Measurements from ENCODE around the gene CORO6. TPM values are rescaled to one million over a fixed set of nuclear protein-coding genes. Genes with fewer than 3 reads are reported as not detected.

The CORO6 gene
- total and polyA plus RNA-seq, 2 of the 13 experiments (the other 11 are each of a cell fraction or from before 2014, with no cell fraction given): 0.42 to 0.82 TPM

- TF ChIP-seq IKZF5 (CRISPR knock-in tag; IDR thresholded peaks at IDR 0.05) (peak; percentile 85), RNF219 (CRISPR knock-in tag; IDR thresholded peaks at IDR 0.05) (no peak), KDM5B (CRISPR knock-in tag; IDR thresholded peaks at IDR 0.05; ENCODE audit: borderline replicate concordance) (peak; percentile 76; the same call in 1 of the 2 replicates), ATM (IDR thresholded peaks at IDR 0.05; ENCODE audit: borderline replicate concordance) (no peak), FOXP1 (IDR thresholded peaks at IDR 0.05) (no peak), FOXP1 (CRISPR knock-in tag; IDR thresholded peaks at IDR 0.05) (peak; percentile 19; the same call in 1 of the 2 replicates), BRD4 (CRISPR knock-in tag; IDR thresholded peaks at IDR 0.05) (0 out of 2 replicates have a peak, but pooled peaks have one; percentile 27), SRY (CRISPR knock-in tag; IDR thresholded peaks at IDR 0.05) (no peak), ATAD3A (CRISPR knock-in tag; IDR thresholded peaks at IDR 0.05) (no peak), PAF1 (CRISPR knock-in tag; IDR thresholded peaks at IDR 0.05) (no peak), SKIL (CRISPR knock-in tag; IDR thresholded peaks at IDR 0.05; ENCODE audit: borderline replicate concordance) (peak; percentile 35; the same call in 1 of the 2 replicates), SPEN (CRISPR knock-in tag; IDR thresholded peaks at IDR 0.05; ENCODE audit: low read depth) (peak; percentile 89), SIX4 (CRISPR knock-in tag; IDR thresholded peaks at IDR 0.05) (no peak), DZIP1 (CRISPR knock-in tag; IDR thresholded peaks at IDR 0.05) (no peak), NFIC (IDR thresholded peaks at IDR 0.05; ENCODE audit: low read length) (no peak), ZBTB26 (CRISPR knock-in tag; IDR thresholded peaks at IDR 0.05; ENCODE audit: borderline replicate concordance) (0 out of 2 replicates have a peak, but pooled peaks have one; percentile 50), TEAD3 (CRISPR knock-in tag; optimal IDR thresholded peaks at IDR 0.05; ENCODE audit: borderline replicate concordance) (peak; percentile 61), ATF3 (CRISPR knock-in tag; IDR thresholded peaks at IDR 0.05) (peak; percentile 47; the same call in 1 of the 2 replicates)
Observed at GRCh38 chr17:29574732-29575510, 47.8 kb downstream of the CORO6 start (continued).
